ENCODE results near the gene LETM1. TPM values are rescaled to one million over a fixed set of nuclear protein-coding genes. Genes with fewer than 3 reads are reported as not detected.

Gene LETM1
- total and polyA plus RNA-seq, 4 donors = 12.2 to 46.9 (median 24.1) TPM

GRCh38 chr4:1821679-1822567, 34.0 kb downstream of the LETM1 start:
- Histone ChIP-seq H3K27me3 (ENCODE audit: control insufficient read depth in 4 of 4, insufficient read depth in 4 of 4, low read length in 3 of 4) (no peaks in the 10 kb centered on the region), H3K4me3 (ENCODE audit: low read depth in 1 of 3, low read length in 3 of 3) (no peak overlapping the region), H3K27ac (ENCODE audit: low read depth in 1 of 2, low read length in 2 of 2) (no peak overlapping the region), H3K36me3 (ENCODE audit: control insufficient read depth in 4 of 4, insufficient read depth in 3 of 4, low read depth in 1 of 4, low read length in 3 of 4) (peaks cover 12 to 66% (median 26%) of the 10 kb centered on the region in 4 donors), H3K9me3 (ENCODE audit: control insufficient read depth in 4 of 4, low read length in 3 of 4) (no peaks in the 10 kb centered on the region), H3K9ac (ENCODE audit: low read depth in 1 of 2, low read length in 2 of 2) (no peak overlapping the region), H3K4me1 (ENCODE audit: control insufficient read depth in 4 of 4, insufficient read depth in 4 of 4, low read length in 3 of 4) (peaks cover 0 to 11% (median 3%) of the 10 kb centered on the region in 4 donors)
- 96% methylated on average over 18 of the region's 18 CpGs for WGBS
- TF ChIP-seq FOXA2 (IDR thresholded peaks at IDR 0.05) (no peak), REST (IDR thresholded peaks at IDR 0.05) (no peak), HNF4G (IDR thresholded peaks at IDR 0.05) (no peak), GABPA (IDR thresholded peaks at IDR 0.05 in 1 of 2, conservative IDR thresholded peaks at IDR 0.05 in 1 of 2) (no peak), EGR1 (IDR thresholded peaks at IDR 0.05; ENCODE audit: low read depth in 2 of 2) (no peak)
- DNase-seq (ENCODE audit: low spot score) = no peak

DNA sequence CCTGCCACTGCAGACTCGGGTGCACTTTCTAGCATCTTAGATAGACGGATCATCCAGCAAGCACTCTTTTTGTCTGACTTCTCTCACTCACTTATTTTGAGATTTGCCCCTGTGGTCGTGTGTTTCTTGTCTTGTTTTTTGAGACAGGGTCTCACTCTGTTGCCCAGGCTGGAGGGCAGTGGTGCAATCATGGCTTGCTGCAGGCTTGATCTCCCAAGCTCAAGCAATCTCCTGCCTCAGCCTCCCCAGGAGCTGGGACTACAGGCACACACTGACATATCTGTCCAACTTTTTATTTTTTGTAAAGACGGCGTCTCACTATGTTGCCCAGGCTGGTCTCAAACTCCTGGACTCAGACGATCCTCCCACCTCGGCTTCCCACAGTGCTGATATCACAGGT, 36.1 kb downstream of the LETM1 start:
- no peak for DNase-seq (ENCODE audit: low spot score)
- 92% methylated on average over 7 of the region's 7 CpGs for WGBS
- H3K27me3 ChIP-seq (ENCODE audit: control insufficient read depth in 4 of 4, insufficient read depth in 4 of 4, low read length in 3 of 4) = no peaks in the 10 kb centered on the region
- TF ChIP-seq HNF4G (IDR thresholded peaks at IDR 0.05) = no peak
- no peak for TF ChIP-seq RAD21 (IDR thresholded peaks at IDR 0.05)
- TF ChIP-seq FOXA1 (IDR thresholded peaks at IDR 0.05) = no peak
- TF ChIP-seq TAF1 (conservative IDR thresholded peaks at IDR 0.05) = no peak
- TF ChIP-seq HNF4A (conservative IDR thresholded peaks at IDR 0.05) = no peak
- no peak for TF ChIP-seq REST (IDR thresholded peaks at IDR 0.05)
- TF ChIP-seq EGR1 (IDR thresholded peaks at IDR 0.05; ENCODE audit: low read depth in 2 of 2) = no peak
- no peak for TF ChIP-seq NR2F2 (IDR thresholded peaks at IDR 0.05)
- H3K4me1 ChIP-seq (ENCODE audit: control insufficient read depth in 4 of 4, insufficient read depth in 4 of 4, low read length in 3 of 4) = peaks cover 0 to 22% (median 15%) of the 10 kb centered on the region in 4 donors
- no peak overlapping the region for H3K9ac ChIP-seq (ENCODE audit: low read depth in 1 of 2, low read length in 2 of 2)
- H3K27ac ChIP-seq (ENCODE audit: low read depth in 1 of 2, low read length in 2 of 2) = no peak overlapping the region
- no peak overlapping the region for H3K4me3 ChIP-seq (ENCODE audit: low read depth in 1 of 3, low read length in 3 of 3)
- no peaks in the 10 kb centered on the region for H3K9me3 ChIP-seq (ENCODE audit: control insufficient read depth in 4 of 4, low read length in 3 of 4)
- H3K36me3 ChIP-seq (ENCODE audit: control insufficient read depth in 4 of 4, insufficient read depth in 3 of 4, low read depth in 1 of 4, low read length in 3 of 4) = peaks cover 17 to 55% (median 19%) of the 10 kb centered on the region in 4 donors

Measured in liver (tissue), 9 donors.